ENCODE data around the gene TMBIM4. TPM values are rescaled to one million over a fixed set of nuclear protein-coding genes. Genes with fewer than 3 reads are reported as not detected.

Gene TMBIM4
- total RNA-seq, 1 experiment from 2014 or later = 115 TPM

DNA sequence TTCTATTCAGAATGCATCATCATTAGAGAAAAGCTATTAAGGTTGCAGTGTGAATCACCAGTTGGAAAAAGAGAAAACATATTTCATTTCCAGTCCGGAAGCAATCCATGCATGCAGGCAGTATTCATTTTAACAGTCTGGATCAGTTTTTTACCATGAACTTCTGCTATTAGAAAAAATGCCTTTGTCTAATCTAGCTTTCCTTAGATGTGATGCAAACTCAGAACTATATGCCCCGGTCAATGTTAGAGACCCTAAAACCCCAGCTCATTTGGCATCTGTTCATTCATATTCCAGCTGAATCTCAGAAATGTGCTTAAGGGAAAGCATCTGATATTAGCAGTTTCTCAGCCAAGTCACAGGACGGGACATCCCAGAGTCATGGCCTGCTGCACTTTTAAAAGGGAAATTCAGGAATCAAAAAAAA, 27.7 kb upstream of the TMBIM4 start:
- no peaks in the 10 kb centered on the region; the same call in 1 of the 2 replicates for H3K36me3 ChIP-seq (ENCODE audit: control insufficient read depth, insufficient read depth, low read length)
- H3K4me3 ChIP-seq (ENCODE audit: low read depth in 2 of 2, low read length in 2 of 2) = no peak overlapping the region
- H3K27ac ChIP-seq (ENCODE audit: low read length) = no peak overlapping the region
- BruUV-seq (replicated peaks) = no TSS peak
- no peaks in the 10 kb centered on the region for H3K27me3 ChIP-seq (ENCODE audit: control insufficient read depth, insufficient read depth, low read length)
- in situ Hi-C loops (cut with HindIII; ENCODE audit: low pct_unique_long_range_greater_than_20kb, low sequenced_read_pairs) = no loop called here
- POLR2A ChIA-PET = interaction anchor here (0.6 kb wide), 1 partner anchor 1111 kb away, joined by 3 read pairs; no protein-coding TSS in a partner anchor
- H3K4me1 ChIP-seq (ENCODE audit: control insufficient read depth, insufficient read depth, low read length) = peaks cover 6% of the 10 kb centered on the region
- DNase-seq (ENCODE audit: low read depth, low spot score) (no peak), ATAC-seq (no peak)
- H3K9me3 ChIP-seq (ENCODE audit: control insufficient read depth, insufficient read depth, low read depth, low read length) = no peaks in the 10 kb centered on the region; the same call in 1 of the 2 replicates
- intact Hi-C loops (cut with micrococcal nuclease; ENCODE audit: unreplicated experiment) = no loop called here
- no peak for TF ChIP-seq POLR2AphosphoS5 (IDR thresholded peaks at IDR 0.05; ENCODE audit: low read depth, low read length)
- no peak for TF ChIP-seq TCF7L2 (IDR thresholded peaks at IDR 0.05; ENCODE audit: low read depth, low read length)
- no peak for TF ChIP-seq SIN3A (IDR thresholded peaks at IDR 0.05; ENCODE audit: borderline replicate concordance, insufficient read depth, low read depth, low read length)
- TF ChIP-seq REST (IDR thresholded peaks at IDR 0.05; ENCODE audit: insufficient read depth in 1 of 2, low read depth in 2 of 2, low read length in 1 of 2) = no peak
- TF ChIP-seq CTCF (IDR thresholded peaks at IDR 0.05) = no peak
- CTCF ChIA-PET = no interaction called here

DNA sequence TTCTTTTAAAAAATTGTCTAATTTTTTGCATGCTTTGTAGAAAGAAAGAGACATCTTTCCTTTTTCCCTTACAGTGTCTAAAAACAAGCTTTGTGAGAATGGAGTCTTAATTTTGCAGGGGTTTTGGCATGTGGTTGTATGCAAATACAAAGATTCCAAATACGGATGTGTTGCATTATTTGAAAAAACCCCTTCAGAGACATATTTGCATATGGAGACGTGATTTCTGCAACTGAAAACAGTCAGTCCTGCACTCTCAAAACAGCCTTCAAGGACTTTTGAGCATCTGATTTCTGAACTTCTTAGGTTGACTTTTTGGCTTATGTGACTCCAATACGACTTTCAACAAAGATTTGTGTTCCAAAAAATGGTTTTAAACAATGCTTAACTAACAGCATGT, 27.0 kb upstream of the TMBIM4 start:
- H3K9me3 ChIP-seq (ENCODE audit: control insufficient read depth, insufficient read depth, low read depth, low read length) = no peaks in the 10 kb centered on the region; the same call in 1 of the 2 replicates
- no peaks in the 10 kb centered on the region for H3K27me3 ChIP-seq (ENCODE audit: control insufficient read depth, insufficient read depth, low read length)
- ATAC-seq (no peak), DNase-seq (ENCODE audit: low read depth, low spot score) (no peak)
- BruUV-seq (replicated peaks) = no TSS peak
- intact Hi-C loops (cut with micrococcal nuclease; ENCODE audit: unreplicated experiment) (no loop called here), in situ Hi-C loops (cut with HindIII; ENCODE audit: low pct_unique_long_range_greater_than_20kb, low sequenced_read_pairs) (no loop called here)
- no peaks in the 10 kb centered on the region; the same call in 1 of the 2 replicates for H3K36me3 ChIP-seq (ENCODE audit: control insufficient read depth, insufficient read depth, low read length)
- peaks cover 8% of the 10 kb centered on the region for H3K4me1 ChIP-seq (ENCODE audit: control insufficient read depth, insufficient read depth, low read length)
- TF ChIP-seq SIN3A (IDR thresholded peaks at IDR 0.05; ENCODE audit: borderline replicate concordance, insufficient read depth, low read depth, low read length) = no peak
- no peak for TF ChIP-seq CTCF (IDR thresholded peaks at IDR 0.05)
- TF ChIP-seq TCF7L2 (IDR thresholded peaks at IDR 0.05; ENCODE audit: low read depth, low read length) = no peak
- no peak for TF ChIP-seq REST (IDR thresholded peaks at IDR 0.05; ENCODE audit: insufficient read depth in 1 of 2, low read depth in 2 of 2, low read length in 1 of 2)
- TF ChIP-seq POLR2AphosphoS5 (IDR thresholded peaks at IDR 0.05; ENCODE audit: low read depth, low read length) = no peak
- ChIA-PET POLR2A (no interaction called here), CTCF (no interaction called here)
- H3K4me3 ChIP-seq (ENCODE audit: low read depth in 2 of 2, low read length in 2 of 2) = no peak overlapping the region
- H3K27ac ChIP-seq (ENCODE audit: low read length) = no peak overlapping the region
